Measurements from ENCODE around the gene ZHX3. TPM values are rescaled to one million over a fixed set of nuclear protein-coding genes. Genes with fewer than 3 reads are reported as not detected.
A peak's percentile ranks its signal among the peaks of the same experiment; 100 is the strongest.

ZHX3 gene
- total RNA-seq, 1 donor = 36.6 TPM

- Histone ChIP-seq H3K4me2 (ENCODE audit: insufficient read depth, low read length) (no peak overlapping the region), H2AFZ (ENCODE audit: low read length) (no peak overlapping the region), H4K20me1 (ENCODE audit: insufficient read depth, low read length) (peaks cover 34% of the 10 kb centered on the region), H3K27ac (ENCODE audit: low read depth, low read length) (no peak overlapping the region), H3K4me3 (ENCODE audit: insufficient read depth, low read length) (no peak overlapping the region), H3K9me3 (ENCODE audit: low read depth, low read length) (no peaks in the 10 kb centered on the region), H3K36me3 (ENCODE audit: insufficient read depth, low read length) (no peaks in the 10 kb centered on the region), H3K4me1 (ENCODE audit: insufficient read depth, low read length) (peaks cover 30% of the 10 kb centered on the region), H3K27me3 (ENCODE audit: insufficient read depth, low read length) (no peaks in the 10 kb centered on the region), H3K79me2 (ENCODE audit: insufficient read depth, low read length) (peaks cover 90% of the 10 kb centered on the region)
- no peak for TF ChIP-seq CTCF (IDR thresholded peaks at IDR 0.05; ENCODE audit: extremely low read depth, low read depth, low read length)
- DNase-seq (ENCODE audit: insufficient read length, low spot score, missing footprints) = no peak
Observed at GRCh38 chr20:41304002-41304401, 13.5 kb downstream of the ZHX3 start.

- peak overlapping the region; percentile 3 for H3K27ac ChIP-seq (ENCODE audit: low read depth, low read length)
- H4K20me1 ChIP-seq (ENCODE audit: insufficient read depth, low read length) = peaks cover 55% of the 10 kb centered on the region
- no peak for DNase-seq (ENCODE audit: insufficient read length, low spot score, missing footprints)
- no peaks in the 10 kb centered on the region for H3K36me3 ChIP-seq (ENCODE audit: insufficient read depth, low read length)
- no peak overlapping the region for H3K4me2 ChIP-seq (ENCODE audit: insufficient read depth, low read length)
- H3K27me3 ChIP-seq (ENCODE audit: insufficient read depth, low read length) = no peaks in the 10 kb centered on the region
- TF ChIP-seq CTCF (IDR thresholded peaks at IDR 0.05; ENCODE audit: extremely low read depth, low read depth, low read length) = no peak
- no peak overlapping the region for H2AFZ ChIP-seq (ENCODE audit: low read length)
- no peak overlapping the region for H3K4me3 ChIP-seq (ENCODE audit: insufficient read depth, low read length)
- no peaks in the 10 kb centered on the region for H3K9me3 ChIP-seq (ENCODE audit: low read depth, low read length)
- peaks cover 91% of the 10 kb centered on the region for H3K79me2 ChIP-seq (ENCODE audit: insufficient read depth, low read length)
- H3K4me1 ChIP-seq (ENCODE audit: insufficient read depth, low read length) = peaks cover 16% of the 10 kb centered on the region
Observed at GRCh38 chr20:41300886-41301285, 16.6 kb downstream of the ZHX3 start.

GRCh38 chr20:41300383-41300782 lies 17.1 kb downstream of the ZHX3 start:
- TF ChIP-seq CTCF (IDR thresholded peaks at IDR 0.05; ENCODE audit: extremely low read depth, low read depth, low read length) = no peak
- peak overlapping the region; percentile 3 for H3K27ac ChIP-seq (ENCODE audit: low read depth, low read length)
- DNase-seq (ENCODE audit: insufficient read length, low spot score, missing footprints) = no peak
- H3K36me3 ChIP-seq (ENCODE audit: insufficient read depth, low read length) = no peaks in the 10 kb centered on the region
- no peak overlapping the region for H3K4me2 ChIP-seq (ENCODE audit: insufficient read depth, low read length)
- peaks cover 93% of the 10 kb centered on the region for H3K79me2 ChIP-seq (ENCODE audit: insufficient read depth, low read length)
- no peak overlapping the region for H3K4me3 ChIP-seq (ENCODE audit: insufficient read depth, low read length)
- H3K27me3 ChIP-seq (ENCODE audit: insufficient read depth, low read length) = no peaks in the 10 kb centered on the region
- peaks cover 55% of the 10 kb centered on the region for H4K20me1 ChIP-seq (ENCODE audit: insufficient read depth, low read length)
- H3K9me3 ChIP-seq (ENCODE audit: low read depth, low read length) = no peaks in the 10 kb centered on the region
- H3K4me1 ChIP-seq (ENCODE audit: insufficient read depth, low read length) = peaks cover 16% of the 10 kb centered on the region
- no peak overlapping the region for H2AFZ ChIP-seq (ENCODE audit: low read length)

GRCh38 chr20:41299899-41300298 lies 17.6 kb downstream of the ZHX3 start:
- Histone ChIP-seq H3K36me3 (ENCODE audit: insufficient read depth, low read length) (no peaks in the 10 kb centered on the region), H3K79me2 (ENCODE audit: insufficient read depth, low read length) (peaks cover 90% of the 10 kb centered on the region), H3K27ac (ENCODE audit: low read depth, low read length) (no peak overlapping the region), H4K20me1 (ENCODE audit: insufficient read depth, low read length) (peaks cover 52% of the 10 kb centered on the region), H2AFZ (ENCODE audit: low read length) (no peak overlapping the region), H3K4me3 (ENCODE audit: insufficient read depth, low read length) (no peak overlapping the region), H3K9me3 (ENCODE audit: low read depth, low read length) (no peaks in the 10 kb centered on the region), H3K4me2 (ENCODE audit: insufficient read depth, low read length) (no peak overlapping the region), H3K27me3 (ENCODE audit: insufficient read depth, low read length) (no peaks in the 10 kb centered on the region), H3K4me1 (ENCODE audit: insufficient read depth, low read length) (peaks cover 16% of the 10 kb centered on the region)
- DNase-seq (ENCODE audit: insufficient read length, low spot score, missing footprints) = peak; percentile 73
- no peak for TF ChIP-seq CTCF (IDR thresholded peaks at IDR 0.05; ENCODE audit: extremely low read depth, low read depth, low read length)
